Activated T-cell treated with anti-CD3 and anti-CD28 coated beads for 24 hours (primary cell): ENCODE data around the gene DNAJA3.

Experiments used
- DNase-seq: peaks from one replicate; pipeline ENCODE4 v3.0.0-alpha.2; 2020; ENCODE audit warnings: low read depth

The DNAJA3 gene

GRCh38 chr16:4425378-4426020 is at the start of gene DNAJA3:
Gene DNAJA3, plus strand, starts transcription at chr16:4425868. Its CDS starts 14 bp downstream, at chr16:4425882.
- DNase-seq = peak; percentile 88

- no peak for DNase-seq
Measured at GRCh38 chr16:4376126-4376892, 49.4 kb upstream of the DNAJA3 start.

DNA sequence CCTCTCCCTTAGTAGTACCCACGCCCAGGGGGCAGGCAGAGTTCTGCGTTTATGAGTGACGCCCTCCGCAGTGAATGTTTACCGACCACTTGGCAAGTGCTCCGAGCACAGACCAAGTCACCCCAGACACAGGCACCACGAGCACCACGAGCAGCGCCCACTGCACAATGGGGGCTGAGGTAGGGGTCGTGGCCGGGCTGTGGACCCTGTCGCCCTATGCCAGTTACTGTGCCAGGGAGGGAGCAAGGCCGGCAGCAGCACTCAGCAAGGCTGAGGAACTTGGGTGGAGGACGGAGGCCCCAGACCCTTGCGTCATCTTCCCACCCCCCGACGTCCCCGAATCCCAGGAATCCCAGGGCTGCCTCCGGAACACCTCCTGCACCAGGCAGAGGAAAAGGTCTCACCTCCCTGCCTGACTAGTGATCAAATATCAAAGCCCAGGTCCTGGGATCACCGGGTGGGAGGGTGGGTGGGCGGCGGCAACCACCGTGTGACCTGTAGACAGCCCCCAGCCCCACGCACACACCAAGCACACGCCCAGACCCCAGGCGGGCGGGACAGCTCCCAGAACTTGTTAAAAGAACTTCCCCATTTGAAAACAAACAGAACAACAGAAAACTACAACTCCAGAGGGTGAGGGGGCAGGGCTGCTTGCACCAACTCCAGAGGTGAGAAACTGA is 48.6 kb upstream of the DNAJA3 start:
- no peak for DNase-seq

DNA sequence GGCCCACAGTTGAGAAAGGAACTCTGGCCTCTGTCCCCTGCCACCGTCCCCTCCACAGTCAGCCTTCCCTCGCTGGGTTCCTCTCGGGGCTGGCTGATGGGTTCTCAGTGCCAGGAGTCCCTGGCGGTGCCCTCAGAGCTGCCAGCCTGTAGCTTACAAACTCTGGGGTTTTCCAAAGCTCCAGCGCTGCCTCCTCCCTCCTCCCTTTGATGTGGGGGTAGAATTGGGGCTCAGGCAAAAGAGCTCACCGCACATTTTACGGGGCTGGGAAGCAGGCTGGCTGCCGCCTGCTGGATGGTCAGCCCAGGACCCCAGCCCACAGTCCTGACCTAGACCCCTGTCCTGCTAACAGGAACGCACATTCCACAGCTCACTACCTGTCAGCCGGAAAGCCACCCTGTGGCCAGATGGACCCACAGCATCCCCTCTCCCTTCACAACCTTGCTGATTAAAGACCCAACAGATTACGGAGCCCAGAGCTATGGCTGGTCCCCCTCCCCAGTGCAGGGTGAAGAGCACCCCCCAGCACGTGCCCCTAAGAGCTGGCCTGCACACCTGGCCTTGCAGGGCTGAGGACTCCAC is 48.0 kb upstream of the DNAJA3 start:
- DNase-seq = no peak

DNA sequence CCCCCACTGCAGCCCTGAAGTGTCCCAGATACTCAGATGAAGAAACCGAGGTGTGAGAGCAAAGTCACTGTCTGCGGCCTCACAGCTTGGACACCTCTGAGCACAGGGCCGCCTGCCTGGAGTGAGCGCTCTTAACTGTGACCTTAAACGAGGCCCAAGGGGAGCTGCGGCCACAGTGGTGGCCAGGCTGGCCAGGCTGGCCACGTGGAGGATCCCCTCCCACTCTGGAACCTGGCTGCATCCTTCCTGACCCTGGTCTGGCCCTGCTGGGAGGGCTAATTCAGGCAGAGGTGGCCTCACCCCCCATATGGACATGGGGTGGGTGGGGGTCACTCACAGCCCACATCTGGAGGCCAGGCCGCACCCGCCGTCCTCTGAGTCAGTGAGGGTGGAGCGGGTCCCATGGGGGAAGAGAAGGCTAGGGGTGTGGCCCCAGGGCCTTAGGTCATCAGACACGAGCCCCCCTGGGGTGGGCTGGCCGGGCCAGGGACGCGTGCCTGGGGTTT is 47.5 kb upstream of the DNAJA3 start:
- no peak for DNase-seq

GRCh38 chr16:4378999-4379690 is 46.5 kb upstream of the DNAJA3 start:
- no peak for DNase-seq

DNA sequence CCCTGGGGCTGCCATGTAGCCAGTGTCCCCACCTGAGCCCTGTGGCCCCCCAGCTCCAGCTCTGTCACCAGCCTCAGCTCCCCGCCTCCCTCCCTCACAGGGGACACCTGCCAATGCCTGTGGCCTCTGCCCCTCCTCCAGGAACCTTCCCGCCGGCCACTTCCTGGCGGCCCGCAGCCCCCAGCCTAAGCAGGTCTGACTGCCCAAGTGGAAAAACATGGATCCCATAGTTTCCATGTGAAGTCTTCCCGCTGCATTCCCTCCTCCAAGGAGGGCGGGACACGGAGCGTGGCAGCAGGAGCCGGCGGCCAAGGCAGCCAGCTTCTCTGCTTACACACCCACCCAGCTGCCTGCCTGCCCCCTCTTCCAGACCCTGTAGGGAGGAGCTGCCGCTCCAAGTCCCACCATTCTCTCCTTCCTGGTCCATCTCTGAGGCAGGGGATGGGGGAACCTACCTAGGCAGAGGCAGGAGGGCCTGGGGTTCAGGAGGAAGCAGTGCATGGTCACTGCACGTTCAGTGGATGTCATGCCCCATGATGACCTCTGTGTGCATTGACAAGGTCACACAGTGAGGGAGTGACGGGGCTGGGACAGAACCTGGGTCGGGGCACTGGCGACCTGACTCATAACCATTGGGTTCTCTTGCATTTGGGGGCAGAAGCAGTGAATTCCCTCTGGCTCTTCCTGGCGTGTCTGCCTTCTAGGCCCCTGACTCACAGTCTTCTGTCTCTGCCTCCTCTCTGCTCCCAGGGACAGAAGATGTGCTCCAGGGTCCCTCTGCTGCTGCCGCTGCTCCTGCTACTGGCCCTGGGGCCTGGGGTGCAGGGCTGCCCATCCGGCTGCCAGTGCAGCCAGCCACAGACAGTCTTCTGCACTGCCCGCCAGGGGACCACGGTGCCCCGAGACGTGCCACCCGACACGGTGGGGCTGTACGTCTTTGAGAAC is 45.3 kb upstream of the DNAJA3 start:
- no peak for DNase-seq

DNA sequence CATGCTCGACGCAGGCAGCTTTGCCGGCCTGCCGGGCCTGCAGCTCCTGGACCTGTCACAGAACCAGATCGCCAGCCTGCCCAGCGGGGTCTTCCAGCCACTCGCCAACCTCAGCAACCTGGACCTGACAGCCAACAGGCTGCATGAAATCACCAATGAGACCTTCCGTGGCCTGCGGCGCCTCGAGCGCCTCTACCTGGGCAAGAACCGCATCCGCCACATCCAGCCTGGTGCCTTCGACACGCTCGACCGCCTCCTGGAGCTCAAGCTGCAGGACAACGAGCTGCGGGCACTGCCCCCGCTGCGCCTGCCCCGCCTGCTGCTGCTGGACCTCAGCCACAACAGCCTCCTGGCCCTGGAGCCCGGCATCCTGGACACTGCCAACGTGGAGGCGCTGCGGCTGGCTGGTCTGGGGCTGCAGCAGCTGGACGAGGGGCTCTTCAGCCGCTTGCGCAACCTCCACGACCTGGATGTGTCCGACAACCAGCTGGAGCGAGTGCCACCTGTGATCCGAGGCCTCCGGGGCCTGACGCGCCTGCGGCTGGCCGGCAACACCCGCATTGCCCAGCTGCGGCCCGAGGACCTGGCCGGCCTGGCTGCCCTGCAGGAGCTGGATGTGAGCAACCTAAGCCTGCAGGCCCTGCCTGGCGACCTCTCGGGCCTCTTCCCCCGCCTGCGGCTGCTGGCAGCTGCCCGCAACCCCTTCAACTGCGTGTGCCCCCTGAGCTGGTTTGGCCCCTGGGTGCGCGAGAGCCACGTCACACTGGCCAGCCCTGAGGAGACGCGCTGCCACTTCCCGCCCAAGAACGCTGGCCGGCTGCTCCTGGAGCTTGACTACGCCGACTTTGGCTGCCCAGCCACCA is 44.4 kb upstream of the DNAJA3 start:
- DNase-seq = no peak

- DNase-seq = no peak
Measured at GRCh38 chr16:4381935-4382794, 43.5 kb upstream of the DNAJA3 start.

DNA sequence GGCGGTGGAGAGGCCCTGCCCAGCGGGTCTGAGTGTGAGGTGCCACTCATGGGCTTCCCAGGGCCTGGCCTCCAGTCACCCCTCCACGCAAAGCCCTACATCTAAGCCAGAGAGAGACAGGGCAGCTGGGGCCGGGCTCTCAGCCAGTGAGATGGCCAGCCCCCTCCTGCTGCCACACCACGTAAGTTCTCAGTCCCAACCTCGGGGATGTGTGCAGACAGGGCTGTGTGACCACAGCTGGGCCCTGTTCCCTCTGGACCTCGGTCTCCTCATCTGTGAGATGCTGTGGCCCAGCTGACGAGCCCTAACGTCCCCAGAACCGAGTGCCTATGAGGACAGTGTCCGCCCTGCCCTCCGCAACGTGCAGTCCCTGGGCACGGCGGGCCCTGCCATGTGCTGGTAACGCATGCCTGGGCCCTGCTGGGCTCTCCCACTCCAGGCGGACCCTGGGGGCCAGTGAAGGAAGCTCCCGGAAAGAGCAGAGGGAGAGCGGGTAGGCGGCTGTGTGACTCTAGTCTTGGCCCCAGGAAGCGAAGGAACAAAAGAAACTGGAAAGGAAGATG is 42.8 kb upstream of the DNAJA3 start:
- no peak for DNase-seq

- no peak for DNase-seq
Measured at GRCh38 chr16:4383591-4384444, 41.9 kb upstream of the DNAJA3 start.

GRCh38 chr16:4384509-4384942 is 41.1 kb upstream of the DNAJA3 start:
- DNase-seq = no peak

- no peak for DNase-seq
Measured at GRCh38 chr16:4385066-4385788, 40.4 kb upstream of the DNAJA3 start.

- no peak for DNase-seq
Measured at GRCh38 chr16:4385789-4386450, 39.7 kb upstream of the DNAJA3 start.

GRCh38 chr16:4386451-4386805 is 39.2 kb upstream of the DNAJA3 start:
- DNase-seq = no peak

DNA sequence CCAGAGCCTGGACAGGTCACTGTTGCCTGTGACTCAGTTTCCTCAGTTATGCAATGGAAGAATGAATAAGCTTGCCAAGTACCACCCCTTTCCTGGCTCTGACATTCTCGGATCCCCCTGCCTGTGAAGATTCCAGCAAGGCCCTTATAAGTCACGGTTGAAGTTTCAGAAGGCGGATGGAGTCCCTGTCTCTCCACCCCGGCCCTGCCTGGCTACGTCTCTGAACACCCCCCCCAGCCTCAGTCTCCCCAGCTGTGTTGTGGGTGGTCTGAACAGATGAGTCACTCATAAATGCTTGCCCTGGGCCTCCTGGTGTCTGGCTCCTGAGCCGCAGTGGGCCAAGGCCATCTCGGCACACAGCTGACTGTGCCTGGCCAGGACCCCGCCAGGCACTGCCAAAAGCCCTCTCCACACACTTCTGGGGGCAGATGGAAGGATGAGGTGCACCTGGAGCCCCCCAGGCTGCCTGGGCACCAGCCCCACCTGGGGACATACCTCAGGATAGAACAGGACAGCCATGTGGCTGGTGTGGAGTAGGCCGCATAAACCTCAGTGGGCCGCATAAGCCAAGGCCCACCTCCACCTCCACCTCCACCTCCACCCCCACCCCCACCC is 38.6 kb upstream of the DNAJA3 start:
- DNase-seq = no peak
